ENCODE data around the gene TSR3.

TSR3 gene

GRCh38 chr16:1389762-1390161, 38.1 kb upstream of the TSR3 start:
- no peak overlapping the region for H2BK120ac ChIP-seq (ENCODE audit: low read depth, low read length)
- H3K56ac ChIP-seq (ENCODE audit: low read length) = no peak overlapping the region
- no CpG with 5 or more reads among the region's 7 CpGs for WGBS (ENCODE audit: extremely low coverage, insufficient coverage, low lambda C conversion rate)
- H3K36me3 ChIP-seq (ENCODE audit: control insufficient read depth, insufficient read depth, low read length) = no peaks in the 10 kb centered on the region
- no peak overlapping the region for H3K4me2 ChIP-seq (ENCODE audit: low read length)
- no peak overlapping the region for H3K4ac ChIP-seq (ENCODE audit: low read depth, low read length)
- no peak overlapping the region for H2BK15ac ChIP-seq (replicated peaks; ENCODE audit: low read depth)
- no peak overlapping the region for H3K9ac ChIP-seq (ENCODE audit: low read length)
- no peak overlapping the region for H4K5ac ChIP-seq (ENCODE audit: low read length)
- no peaks in the 10 kb centered on the region for H3K79me2 ChIP-seq (ENCODE audit: control insufficient read depth, insufficient read depth, low read length)
- no peaks in the 10 kb centered on the region for H3K79me1 ChIP-seq (ENCODE audit: low read length)
- H3K27ac ChIP-seq (ENCODE audit: low read depth, low read length) = no peak overlapping the region
- no peak for DNase-seq
- H4K8ac ChIP-seq (ENCODE audit: low read depth, low read length) = no peak overlapping the region
- no peak overlapping the region for H2AK5ac ChIP-seq (ENCODE audit: low read length)
- no peak overlapping the region for H3K4me3 ChIP-seq (ENCODE audit: low read length)
- H3K27me3 ChIP-seq (ENCODE audit: insufficient read depth, low read length, poor library complexity) = no peaks in the 10 kb centered on the region
- no peak overlapping the region for H3K23ac ChIP-seq (ENCODE audit: low read length)
- no peak overlapping the region for H2BK5ac ChIP-seq (ENCODE audit: low read length)
- H3K4me1 ChIP-seq (ENCODE audit: control insufficient read depth, low read depth, low read length) = no peaks in the 10 kb centered on the region
- no peak overlapping the region for H3K18ac ChIP-seq (ENCODE audit: low read length)

GRCh38 chr16:1387331-1387730, 35.7 kb upstream of the TSR3 start:
- Histone ChIP-seq H3K79me2 (ENCODE audit: control insufficient read depth, insufficient read depth, low read length) (no peaks in the 10 kb centered on the region), H3K27me3 (ENCODE audit: insufficient read depth, low read length, poor library complexity) (no peaks in the 10 kb centered on the region), H3K9ac (ENCODE audit: low read length) (no peak overlapping the region), H3K4me3 (ENCODE audit: low read length) (no peak overlapping the region), H3K36me3 (ENCODE audit: control insufficient read depth, insufficient read depth, low read length) (no peaks in the 10 kb centered on the region), H3K23ac (ENCODE audit: low read length) (no peak overlapping the region), H3K79me1 (ENCODE audit: low read length) (no peaks in the 10 kb centered on the region), H2AK5ac (ENCODE audit: low read length) (no peak overlapping the region), H3K4ac (ENCODE audit: low read depth, low read length) (no peak overlapping the region), H2BK15ac (replicated peaks; ENCODE audit: low read depth) (no peak overlapping the region), H3K4me1 (ENCODE audit: control insufficient read depth, low read depth, low read length) (no peaks in the 10 kb centered on the region), H3K56ac (ENCODE audit: low read length) (no peak overlapping the region), H3K18ac (ENCODE audit: low read length) (no peak overlapping the region), H3K27ac (ENCODE audit: low read depth, low read length) (no peak overlapping the region), H2BK120ac (ENCODE audit: low read depth, low read length) (no peak overlapping the region), H3K4me2 (ENCODE audit: low read length) (no peak overlapping the region), H2BK5ac (ENCODE audit: low read length) (no peak overlapping the region), H4K8ac (ENCODE audit: low read depth, low read length) (no peak overlapping the region), H4K5ac (ENCODE audit: low read length) (no peak overlapping the region)
- no peak for DNase-seq
- WGBS (ENCODE audit: extremely low coverage, insufficient coverage, low lambda C conversion rate) = no CpG with 5 or more reads among the region's 16 CpGs

GRCh38 chr16:1385232-1385631, 33.6 kb upstream of the TSR3 start:
- Histone ChIP-seq H2AK5ac (ENCODE audit: low read length) (no peak overlapping the region), H4K8ac (ENCODE audit: low read depth, low read length) (no peak overlapping the region), H3K4ac (ENCODE audit: low read depth, low read length) (no peak overlapping the region), H2BK120ac (ENCODE audit: low read depth, low read length) (no peak overlapping the region), H3K9ac (ENCODE audit: low read length) (no peak overlapping the region), H4K5ac (ENCODE audit: low read length) (no peak overlapping the region), H3K27me3 (ENCODE audit: insufficient read depth, low read length, poor library complexity) (no peaks in the 10 kb centered on the region), H3K4me1 (ENCODE audit: control insufficient read depth, low read depth, low read length) (no peaks in the 10 kb centered on the region), H3K18ac (ENCODE audit: low read length) (no peak overlapping the region), H3K27ac (ENCODE audit: low read depth, low read length) (no peak overlapping the region), H3K4me2 (ENCODE audit: low read length) (no peak overlapping the region), H3K79me1 (ENCODE audit: low read length) (no peaks in the 10 kb centered on the region), H3K4me3 (ENCODE audit: low read length) (no peak overlapping the region), H3K23ac (ENCODE audit: low read length) (no peak overlapping the region), H2BK15ac (replicated peaks; ENCODE audit: low read depth) (no peak overlapping the region), H2BK5ac (ENCODE audit: low read length) (no peak overlapping the region), H3K79me2 (ENCODE audit: control insufficient read depth, insufficient read depth, low read length) (no peaks in the 10 kb centered on the region), H3K56ac (ENCODE audit: low read length) (no peak overlapping the region), H3K36me3 (ENCODE audit: control insufficient read depth, insufficient read depth, low read length) (no peaks in the 10 kb centered on the region)
- WGBS (ENCODE audit: extremely low coverage, insufficient coverage, low lambda C conversion rate) = no CpG with 5 or more reads among the region's 39 CpGs
- no peak for DNase-seq

- Histone ChIP-seq H3K4me3 (ENCODE audit: low read length) (no peak overlapping the region), H3K4ac (ENCODE audit: low read depth, low read length) (no peak overlapping the region), H3K79me2 (ENCODE audit: control insufficient read depth, insufficient read depth, low read length) (peaks cover 1% of the 10 kb centered on the region), H4K5ac (ENCODE audit: low read length) (no peak overlapping the region), H2BK15ac (replicated peaks; ENCODE audit: low read depth) (no peak overlapping the region), H3K56ac (ENCODE audit: low read length) (no peak overlapping the region), H3K79me1 (ENCODE audit: low read length) (peaks cover 2% of the 10 kb centered on the region), H4K8ac (ENCODE audit: low read depth, low read length) (no peak overlapping the region), H2BK120ac (ENCODE audit: low read depth, low read length) (no peak overlapping the region), H3K27me3 (ENCODE audit: insufficient read depth, low read length, poor library complexity) (no peaks in the 10 kb centered on the region), H3K4me1 (ENCODE audit: control insufficient read depth, low read depth, low read length) (no peaks in the 10 kb centered on the region), H3K18ac (ENCODE audit: low read length) (no peak overlapping the region), H3K27ac (ENCODE audit: low read depth, low read length) (no peak overlapping the region), H3K36me3 (ENCODE audit: control insufficient read depth, insufficient read depth, low read length) (no peaks in the 10 kb centered on the region), H2BK5ac (ENCODE audit: low read length) (no peak overlapping the region), H3K9ac (ENCODE audit: low read length) (no peak overlapping the region), H2AK5ac (ENCODE audit: low read length) (no peak overlapping the region), H3K23ac (ENCODE audit: low read length) (no peak overlapping the region), H3K4me2 (ENCODE audit: low read length) (no peak overlapping the region)
- DNase-seq = no peak
- no CpG with 5 or more reads among the region's 18 CpGs for WGBS (ENCODE audit: extremely low coverage, insufficient coverage, low lambda C conversion rate)
Observed at GRCh38 chr16:1383556-1383955, 31.9 kb upstream of the TSR3 start.

GRCh38 chr16:1381612-1382406, 30.1 kb upstream of the TSR3 start:
- H3K79me1 ChIP-seq (ENCODE audit: low read length) = peaks cover 12% of the 10 kb centered on the region
- WGBS (ENCODE audit: extremely low coverage, insufficient coverage, low lambda C conversion rate) = no CpG with 5 or more reads among the region's 9 CpGs

GRCh38 chr16:1380195-1380594, 28.5 kb upstream of the TSR3 start:
- H3K4ac ChIP-seq (ENCODE audit: low read depth, low read length) = no peak overlapping the region
- no peaks in the 10 kb centered on the region for H3K4me1 ChIP-seq (ENCODE audit: control insufficient read depth, low read depth, low read length)
- H3K9ac ChIP-seq (ENCODE audit: low read length) = peak overlapping the region; percentile 32
- H2BK5ac ChIP-seq (ENCODE audit: low read length) = no peak overlapping the region
- peaks cover 16% of the 10 kb centered on the region for H3K79me2 ChIP-seq (ENCODE audit: control insufficient read depth, insufficient read depth, low read length)
- H4K8ac ChIP-seq (ENCODE audit: low read depth, low read length) = no peak overlapping the region
- no peak overlapping the region for H2AK5ac ChIP-seq (ENCODE audit: low read length)
- H3K79me1 ChIP-seq (ENCODE audit: low read length) = peaks cover 17% of the 10 kb centered on the region
- H2BK120ac ChIP-seq (ENCODE audit: low read depth, low read length) = no peak overlapping the region
- H4K5ac ChIP-seq (ENCODE audit: low read length) = no peak overlapping the region
- H3K36me3 ChIP-seq (ENCODE audit: control insufficient read depth, insufficient read depth, low read length) = no peaks in the 10 kb centered on the region
- no peak for DNase-seq
- no peak overlapping the region for H2BK15ac ChIP-seq (replicated peaks; ENCODE audit: low read depth)
- H3K56ac ChIP-seq (ENCODE audit: low read length) = peak overlapping the region; percentile 62
- H3K4me3 ChIP-seq (ENCODE audit: low read length) = no peak overlapping the region
- no peaks in the 10 kb centered on the region for H3K27me3 ChIP-seq (ENCODE audit: insufficient read depth, low read length, poor library complexity)
- no peak overlapping the region for H3K27ac ChIP-seq (ENCODE audit: low read depth, low read length)
- WGBS (ENCODE audit: extremely low coverage, insufficient coverage, low lambda C conversion rate) = no CpG with 5 or more reads among the region's 10 CpGs
- H3K18ac ChIP-seq (ENCODE audit: low read length) = no peak overlapping the region
- H3K4me2 ChIP-seq (ENCODE audit: low read length) = peak overlapping the region; percentile 45
- no peak overlapping the region for H3K23ac ChIP-seq (ENCODE audit: low read length)

More at GRCh38 chr16:1381612-1382406, 30.1 kb upstream of the TSR3 start:
- no peak overlapping the region for H3K4ac ChIP-seq (ENCODE audit: low read depth, low read length)
- H3K4me2 ChIP-seq (ENCODE audit: low read length) = no peak overlapping the region
- no peaks in the 10 kb centered on the region for H3K4me1 ChIP-seq (ENCODE audit: control insufficient read depth, low read depth, low read length)
- H3K56ac ChIP-seq (ENCODE audit: low read length) = no peak overlapping the region
- H3K9ac ChIP-seq (ENCODE audit: low read length) = no peak overlapping the region
- no peak overlapping the region for H3K4me3 ChIP-seq (ENCODE audit: low read length)
- peaks cover 14% of the 10 kb centered on the region for H3K79me2 ChIP-seq (ENCODE audit: control insufficient read depth, insufficient read depth, low read length)
- H3K23ac ChIP-seq (ENCODE audit: low read length) = no peak overlapping the region
- H3K27me3 ChIP-seq (ENCODE audit: insufficient read depth, low read length, poor library complexity) = no peaks in the 10 kb centered on the region
- no peak overlapping the region for H2BK15ac ChIP-seq (replicated peaks; ENCODE audit: low read depth)
- no peak overlapping the region for H4K8ac ChIP-seq (ENCODE audit: low read depth, low read length)
- no peak overlapping the region for H2BK120ac ChIP-seq (ENCODE audit: low read depth, low read length)
- no peak overlapping the region for H4K5ac ChIP-seq (ENCODE audit: low read length)
- H3K18ac ChIP-seq (ENCODE audit: low read length) = no peak overlapping the region
- H3K27ac ChIP-seq (ENCODE audit: low read depth, low read length) = no peak overlapping the region
- no peak for DNase-seq
- no peaks in the 10 kb centered on the region for H3K36me3 ChIP-seq (ENCODE audit: control insufficient read depth, insufficient read depth, low read length)
- H2BK5ac ChIP-seq (ENCODE audit: low read length) = no peak overlapping the region
- no peak overlapping the region for H2AK5ac ChIP-seq (ENCODE audit: low read length)

Data from mesendoderm (in vitro differentiated cells).